GF-D8 (cell line): Measurements from ENCODE around the gene TJP3.
"Not testable (repeated sequence)": the region's sequence is repeated elsewhere in the genome, so short reads cannot be mapped to it uniquely, and the experiment has no call there.

Source experiments
- DNase-seq: peaks from one replicate; lab custom pipeline; 2025; lab: John Stamatoyannopoulos, UW

The TJP3 gene, protein sequence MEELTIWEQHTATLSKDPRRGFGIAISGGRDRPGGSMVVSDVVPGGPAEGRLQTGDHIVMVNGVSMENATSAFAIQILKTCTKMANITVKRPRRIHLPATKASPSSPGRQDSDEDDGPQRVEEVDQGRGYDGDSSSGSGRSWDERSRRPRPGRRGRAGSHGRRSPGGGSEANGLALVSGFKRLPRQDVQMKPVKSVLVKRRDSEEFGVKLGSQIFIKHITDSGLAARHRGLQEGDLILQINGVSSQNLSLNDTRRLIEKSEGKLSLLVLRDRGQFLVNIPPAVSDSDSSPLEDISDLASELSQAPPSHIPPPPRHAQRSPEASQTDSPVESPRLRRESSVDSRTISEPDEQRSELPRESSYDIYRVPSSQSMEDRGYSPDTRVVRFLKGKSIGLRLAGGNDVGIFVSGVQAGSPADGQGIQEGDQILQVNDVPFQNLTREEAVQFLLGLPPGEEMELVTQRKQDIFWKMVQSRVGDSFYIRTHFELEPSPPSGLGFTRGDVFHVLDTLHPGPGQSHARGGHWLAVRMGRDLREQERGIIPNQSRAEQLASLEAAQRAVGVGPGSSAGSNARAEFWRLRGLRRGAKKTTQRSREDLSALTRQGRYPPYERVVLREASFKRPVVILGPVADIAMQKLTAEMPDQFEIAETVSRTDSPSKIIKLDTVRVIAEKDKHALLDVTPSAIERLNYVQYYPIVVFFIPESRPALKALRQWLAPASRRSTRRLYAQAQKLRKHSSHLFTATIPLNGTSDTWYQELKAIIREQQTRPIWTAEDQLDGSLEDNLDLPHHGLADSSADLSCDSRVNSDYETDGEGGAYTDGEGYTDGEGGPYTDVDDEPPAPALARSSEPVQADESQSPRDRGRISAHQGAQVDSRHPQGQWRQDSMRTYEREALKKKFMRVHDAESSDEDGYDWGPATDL

DNA sequence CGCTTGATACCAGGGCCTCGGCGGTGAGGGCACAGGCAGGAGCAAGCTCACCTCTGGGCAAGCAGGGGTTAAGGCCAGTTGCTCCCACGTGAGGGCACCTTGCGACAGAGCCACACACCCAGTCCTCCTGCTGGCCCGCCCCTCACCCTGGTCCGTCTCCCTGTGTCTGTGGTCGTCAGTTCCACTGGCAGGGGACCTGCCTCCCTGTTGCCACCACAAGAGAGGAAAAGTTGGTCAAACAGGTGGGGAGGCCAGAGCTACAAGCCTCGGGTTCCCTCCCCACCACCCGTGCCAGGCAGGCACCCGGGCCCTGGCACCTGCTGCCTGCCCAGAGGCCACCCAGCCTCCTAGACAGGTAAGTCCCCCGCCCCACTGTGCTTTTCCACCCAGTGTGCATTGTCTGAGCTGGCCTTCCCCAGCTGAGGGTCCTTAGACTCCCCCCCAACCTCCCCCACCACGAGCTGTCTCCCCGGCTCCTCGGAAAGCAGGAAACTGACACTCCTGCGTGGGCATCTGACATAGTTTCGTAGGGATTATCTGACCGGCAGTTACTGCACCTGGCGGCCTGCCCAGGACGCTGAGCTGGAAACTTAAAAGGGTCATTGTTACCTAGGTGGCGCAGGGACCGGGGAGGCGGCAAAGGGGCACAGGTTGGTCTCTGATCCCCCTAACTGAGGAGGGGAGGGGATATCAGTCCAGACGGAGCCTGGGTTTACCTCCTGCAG is at the start of gene TJP3:
Gene TJP3 (plus strand): TSS at position 178 of the 725 bp plus-strand sequence. CDS start 20,049 bp downstream, outside the sequence.
- no peak for DNase-seq

DNA sequence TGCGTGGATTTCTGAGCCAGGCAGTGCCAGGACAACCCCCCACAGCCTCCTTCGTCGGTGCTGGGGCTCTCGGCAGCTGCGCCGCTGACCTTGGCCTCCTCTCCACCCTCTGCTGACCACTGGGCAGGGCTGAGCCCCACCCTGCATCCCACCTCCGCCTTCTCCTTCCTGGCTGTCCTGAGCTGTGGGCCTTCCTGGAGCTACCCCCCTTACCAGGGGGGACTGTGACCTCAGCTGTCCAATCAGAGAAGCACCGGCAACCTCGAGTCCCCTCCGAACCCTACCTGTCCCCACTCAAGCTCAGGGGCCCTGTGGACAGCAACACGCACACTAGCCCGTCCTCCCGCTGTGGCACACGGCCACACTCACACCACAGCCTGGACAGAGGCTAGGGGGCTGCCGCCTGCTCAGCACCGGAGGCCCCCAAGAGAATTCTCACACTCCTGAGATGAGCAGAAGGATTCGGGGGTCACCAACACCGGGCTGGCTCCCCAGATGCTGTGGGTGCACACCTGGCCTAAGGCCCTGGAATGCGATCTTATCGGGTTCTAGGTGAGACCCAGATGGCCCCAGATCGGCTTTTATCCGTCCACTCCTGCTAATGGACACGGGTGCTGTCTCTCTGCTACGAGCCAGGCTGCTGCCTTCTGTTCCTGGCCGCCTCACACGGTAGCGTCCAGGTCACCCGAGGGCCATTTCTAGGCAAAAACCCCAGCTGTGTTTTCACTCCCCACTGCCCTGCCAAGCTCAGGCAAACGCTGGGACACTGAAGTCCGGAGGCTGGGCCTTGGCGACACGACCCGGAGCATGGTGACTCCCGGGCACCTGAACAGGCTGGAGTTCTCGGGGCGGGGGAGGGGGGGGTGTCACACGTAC is 49.1 kb upstream of the TJP3 start:
- DNase-seq = no peak

DNA sequence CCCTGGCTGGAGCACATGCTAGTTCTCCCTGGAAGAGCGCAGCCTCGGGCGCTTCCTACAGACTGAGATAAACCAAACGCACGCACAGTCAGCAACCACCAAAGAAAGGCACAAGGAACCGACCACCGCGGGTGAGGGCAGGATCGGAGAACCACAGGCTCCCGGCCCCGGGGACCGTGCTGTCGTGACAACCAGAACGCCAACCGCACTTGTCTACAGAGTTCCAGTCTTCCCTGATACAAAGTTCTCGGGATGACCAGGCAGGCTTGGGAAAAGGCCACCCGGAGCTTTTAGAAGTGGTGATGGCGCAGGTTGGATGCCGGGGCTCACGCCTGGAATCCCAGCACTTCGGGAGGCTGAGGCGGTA is 48.5 kb upstream of the TJP3 start:
- DNase-seq = no peak

DNA sequence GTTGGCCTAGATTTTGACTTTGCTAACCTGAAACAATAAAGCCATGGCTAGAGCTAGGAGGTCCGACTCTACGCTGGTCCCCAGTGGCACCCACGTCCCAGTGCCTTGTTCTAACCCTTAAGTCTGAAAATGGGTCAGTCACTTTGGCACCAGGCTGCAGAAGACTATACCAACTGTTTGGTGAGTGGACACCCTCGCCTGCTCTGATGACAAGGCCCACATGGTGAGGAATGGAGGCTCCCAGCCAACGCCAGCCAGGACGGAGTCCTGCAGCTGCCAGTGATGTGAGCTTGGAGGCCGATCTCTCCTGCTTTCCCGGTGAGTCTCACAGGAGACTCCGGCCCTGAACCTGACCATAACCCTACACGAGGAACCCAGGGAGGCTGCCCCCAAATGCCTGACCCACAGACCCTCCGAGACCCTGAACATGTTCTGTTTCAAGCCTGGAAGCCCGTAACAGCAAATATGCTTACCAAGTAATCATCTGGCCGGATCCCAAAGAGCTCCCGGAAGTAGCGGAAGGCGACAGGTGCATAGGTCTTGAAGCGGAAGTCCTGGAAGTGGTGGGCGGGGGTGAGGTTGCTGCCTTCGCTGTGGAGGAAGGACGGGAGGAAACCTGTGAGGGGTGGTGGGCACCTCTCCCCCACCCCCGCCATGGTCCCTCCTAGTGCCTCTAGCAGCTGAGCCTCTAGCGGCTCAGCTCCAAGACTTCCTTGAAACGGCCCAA is 47.5 kb upstream of the TJP3 start:
- DNase-seq = no peak

DNA sequence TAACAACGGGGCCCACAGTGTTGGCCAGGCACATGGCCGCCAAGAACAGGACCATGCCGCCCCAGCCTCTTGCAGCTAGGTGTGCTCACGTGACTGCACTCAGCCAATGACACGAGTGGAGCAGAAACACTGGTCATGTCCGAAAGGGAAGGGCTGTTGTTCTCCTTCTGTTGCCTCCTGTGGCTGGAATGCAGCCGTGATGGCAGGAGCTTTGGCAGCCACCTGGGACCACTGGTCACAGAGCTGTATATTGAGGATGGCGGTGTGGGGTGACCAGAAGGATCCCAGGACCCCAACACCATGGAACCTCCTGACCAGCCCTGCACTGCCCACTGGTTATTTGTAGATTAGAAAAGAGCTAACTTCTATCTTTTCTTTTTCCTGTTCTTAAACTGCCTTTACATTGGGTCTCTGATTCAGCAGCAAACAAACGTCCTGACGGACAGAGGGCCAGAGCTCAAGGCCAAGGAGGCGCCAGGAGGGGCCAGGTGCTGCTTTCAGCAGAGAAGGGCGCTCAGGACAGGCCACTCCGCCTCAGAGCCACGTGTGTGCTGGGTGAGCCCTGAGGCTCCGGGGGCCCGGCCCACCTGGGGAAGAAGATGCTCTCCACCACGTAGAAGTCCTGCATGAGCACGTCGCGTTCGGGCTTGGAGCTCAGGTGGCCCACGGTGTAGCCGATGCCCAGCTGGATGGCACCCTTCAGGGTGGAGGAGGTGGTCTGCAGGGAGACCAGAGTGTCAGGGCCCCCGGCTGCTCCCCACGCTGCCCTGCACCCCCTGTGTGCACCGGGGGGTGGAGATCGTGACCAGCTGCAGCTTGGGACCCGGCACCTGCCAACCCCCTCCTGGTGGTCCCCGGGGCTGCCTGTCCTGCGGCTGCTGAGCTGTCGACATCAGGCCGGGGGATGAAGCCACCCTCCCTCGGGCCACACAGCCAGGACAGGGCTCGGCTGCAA is 46.6 kb upstream of the TJP3 start:
- DNase-seq = no peak

DNA sequence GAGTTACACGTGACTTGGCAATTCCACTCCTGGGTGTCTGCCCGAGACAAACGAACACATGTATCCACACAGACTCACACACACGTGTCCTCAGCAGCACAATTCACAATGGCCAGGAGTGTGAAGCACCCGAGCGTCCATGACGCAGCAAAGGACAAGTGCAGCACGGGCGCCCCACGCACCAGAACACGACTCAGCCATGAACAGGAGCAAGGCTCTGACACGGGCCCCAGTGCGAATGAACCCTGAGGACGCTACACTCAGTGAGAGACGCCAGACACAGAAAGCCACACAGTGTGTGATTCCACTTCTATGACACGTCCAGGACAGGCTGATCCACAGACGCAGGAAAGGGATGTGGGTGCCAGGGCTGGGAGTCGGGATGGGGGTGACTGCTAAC is 44.3 kb upstream of the TJP3 start:
- DNase-seq = no peak

DNA sequence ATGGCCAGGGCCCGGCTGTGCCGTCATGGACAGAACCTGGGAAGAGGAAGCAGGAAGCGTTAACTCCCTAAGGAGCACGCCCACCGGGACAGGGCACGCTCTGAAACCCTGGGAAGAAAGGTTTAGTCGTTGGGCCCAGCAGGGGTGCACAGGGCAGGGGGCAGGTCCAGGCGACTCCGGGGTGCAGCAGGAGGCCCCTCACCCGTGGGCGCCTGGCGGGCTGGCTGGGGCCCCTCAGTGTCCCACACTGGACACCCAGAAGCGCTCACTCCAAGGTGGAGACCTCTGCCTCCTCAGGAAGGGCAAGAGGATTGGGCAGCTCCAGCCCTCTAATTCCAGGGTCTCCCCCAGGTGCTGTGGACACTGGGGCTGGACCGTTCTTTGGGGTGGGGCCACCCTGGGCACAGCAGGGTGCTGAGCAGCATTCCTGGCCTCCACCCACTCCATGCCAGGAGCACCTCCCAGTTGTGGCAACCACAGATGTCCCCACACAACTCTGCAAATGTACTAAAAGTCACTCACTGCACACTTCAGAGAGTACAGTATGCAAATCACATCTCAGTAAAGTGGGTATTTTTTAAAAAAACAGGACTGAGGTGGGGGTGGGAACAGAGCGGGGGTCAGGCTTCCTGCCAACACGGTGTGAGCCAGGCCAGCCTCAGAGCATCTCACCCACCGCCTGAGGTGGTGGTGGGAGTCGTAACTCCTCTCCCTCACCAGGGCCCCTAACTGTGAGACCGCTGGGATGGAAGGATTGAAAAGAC is 43.1 kb upstream of the TJP3 start:
- DNase-seq = no peak

DNA sequence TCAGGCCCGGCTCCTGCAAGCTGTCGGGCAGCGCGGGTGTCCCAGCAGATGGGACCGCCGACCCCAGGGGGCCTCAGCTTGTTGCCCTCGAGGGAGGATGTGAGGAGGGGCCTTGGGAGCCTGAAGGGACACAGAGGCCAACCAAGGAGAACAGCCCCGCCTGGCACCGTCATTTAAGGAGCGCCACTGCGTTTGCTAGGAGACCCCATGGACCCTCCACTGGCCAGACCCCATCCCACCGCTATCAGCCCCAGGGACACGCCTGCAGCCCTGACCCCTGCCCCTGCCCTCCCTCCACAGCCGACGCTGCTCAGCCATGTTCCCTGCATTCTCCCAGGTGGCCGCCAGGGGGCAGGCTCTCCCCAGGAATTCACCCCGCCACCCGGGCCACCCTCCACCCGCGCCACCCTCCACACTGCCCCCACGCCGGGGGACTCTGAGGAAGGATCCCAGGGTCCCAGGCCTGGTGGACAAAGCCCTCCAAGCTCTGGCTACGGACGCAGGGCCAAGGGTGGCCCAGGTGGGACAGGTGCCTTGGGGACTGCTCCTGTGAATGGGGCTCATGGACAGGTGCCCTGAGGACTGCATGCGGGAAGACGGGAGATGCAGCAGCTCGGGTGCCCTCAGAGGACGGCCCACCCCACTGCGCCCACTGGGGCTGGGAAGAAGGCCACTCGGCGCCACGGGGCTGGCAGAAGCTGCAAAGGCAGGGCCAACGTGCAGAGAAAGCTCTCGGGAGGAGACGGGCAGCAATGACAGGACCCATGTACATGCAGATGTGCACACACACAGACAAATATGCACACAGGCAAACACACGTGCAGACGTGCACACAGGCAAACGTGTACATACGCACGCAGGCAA is 42.3 kb upstream of the TJP3 start:
- no peak for DNase-seq

DNA sequence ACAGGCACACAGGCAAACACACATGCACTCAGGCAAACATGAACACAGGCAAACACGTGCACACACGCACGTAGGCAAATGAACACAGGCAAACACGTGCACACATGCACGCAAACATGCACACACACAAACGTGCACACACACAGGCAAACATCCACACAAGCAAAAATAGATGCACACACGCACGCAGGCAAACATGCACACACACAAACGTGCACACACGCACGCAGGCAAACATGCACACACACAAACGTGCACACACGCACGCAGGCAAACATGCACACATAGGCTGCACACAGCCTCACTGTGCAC is 41.7 kb upstream of the TJP3 start:
- DNase-seq = not testable (repeated sequence)

DNA sequence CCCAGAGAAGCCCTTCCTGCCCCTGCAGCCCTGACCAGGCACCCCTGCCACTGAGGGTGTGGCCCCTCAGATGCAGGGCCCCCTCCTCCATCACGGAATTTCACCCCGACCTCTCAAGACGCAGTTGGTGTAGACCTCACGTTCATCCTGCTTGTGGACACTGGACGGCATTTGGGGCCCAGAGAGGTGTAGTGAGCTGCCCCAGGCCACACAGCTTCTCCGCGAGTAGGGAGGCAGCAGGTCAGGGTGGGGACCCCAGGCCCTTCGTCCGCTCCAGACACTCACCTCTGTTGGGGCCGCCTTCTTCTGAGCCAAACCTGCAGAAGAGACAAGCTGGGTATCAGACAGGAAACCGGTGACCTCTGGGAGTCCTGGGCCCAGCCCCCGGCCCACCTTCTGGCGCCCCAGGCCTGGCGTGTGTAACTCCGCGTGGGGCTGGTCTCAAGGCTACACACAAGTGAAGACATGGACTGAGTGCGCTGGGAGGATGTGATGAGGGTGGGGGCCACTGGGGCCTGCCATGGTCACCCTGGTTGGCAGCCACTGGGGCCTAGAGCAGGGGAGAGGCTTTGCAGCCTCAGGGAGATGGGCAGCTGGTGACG is 41.0 kb upstream of the TJP3 start:
- no peak for DNase-seq

DNA sequence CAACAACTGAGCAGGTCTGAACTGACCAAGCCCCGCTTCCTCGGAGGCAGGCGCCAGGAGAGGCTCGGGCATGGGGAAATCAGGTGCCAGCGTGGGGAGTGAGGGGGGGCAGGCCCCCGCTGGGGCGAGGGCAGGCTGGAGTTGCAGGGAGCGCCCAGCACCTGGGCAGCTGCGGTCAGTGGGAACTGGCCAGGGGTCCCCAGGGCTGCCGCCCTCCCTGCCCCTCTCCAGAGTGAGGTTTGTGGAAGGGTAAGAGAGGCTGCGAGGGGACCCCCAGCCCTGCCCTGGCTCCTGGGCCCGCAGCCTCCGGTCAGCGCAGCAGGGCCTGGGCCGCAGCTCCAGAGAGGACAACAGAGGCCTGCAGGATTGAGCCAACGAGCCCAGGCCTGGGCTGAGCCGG is 40.4 kb upstream of the TJP3 start:
- no peak for DNase-seq

DNA sequence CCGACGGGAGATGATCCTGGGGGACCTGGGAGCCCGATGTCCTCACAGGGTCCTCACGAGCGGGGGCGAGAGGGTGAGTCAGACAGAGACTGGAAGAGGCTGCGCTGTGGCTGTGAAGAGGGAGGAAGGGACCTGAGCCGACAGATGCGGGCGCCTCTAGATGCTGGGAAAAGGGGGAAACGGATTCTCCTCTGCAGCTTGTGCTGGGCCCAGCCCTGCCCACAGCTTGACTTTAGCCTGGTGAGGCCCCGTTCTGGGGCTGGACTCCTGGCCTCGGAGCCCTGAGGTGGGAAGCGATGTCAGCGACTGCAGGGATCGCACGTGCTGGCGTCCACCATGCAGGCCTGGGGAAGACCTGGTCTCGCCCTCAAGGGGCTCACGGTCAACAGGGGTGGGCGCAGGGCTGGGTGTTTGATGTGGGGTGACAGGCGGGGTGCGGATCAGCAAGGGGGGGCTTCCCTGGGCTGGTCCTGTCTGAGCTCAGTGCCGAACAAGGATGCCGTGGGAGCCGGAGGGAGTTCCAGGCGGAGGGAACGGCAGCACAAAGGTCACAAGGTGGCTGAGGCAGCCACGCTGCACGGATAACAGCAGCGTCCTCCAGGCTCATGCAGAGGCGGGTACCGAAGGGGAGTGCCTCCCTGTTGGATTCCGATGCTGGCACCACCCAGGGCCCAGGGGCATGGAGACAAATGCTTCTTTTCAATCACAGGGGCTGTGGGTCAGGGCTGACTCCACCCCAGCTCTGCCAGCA is 39.7 kb upstream of the TJP3 start:
- no peak for DNase-seq

DNA sequence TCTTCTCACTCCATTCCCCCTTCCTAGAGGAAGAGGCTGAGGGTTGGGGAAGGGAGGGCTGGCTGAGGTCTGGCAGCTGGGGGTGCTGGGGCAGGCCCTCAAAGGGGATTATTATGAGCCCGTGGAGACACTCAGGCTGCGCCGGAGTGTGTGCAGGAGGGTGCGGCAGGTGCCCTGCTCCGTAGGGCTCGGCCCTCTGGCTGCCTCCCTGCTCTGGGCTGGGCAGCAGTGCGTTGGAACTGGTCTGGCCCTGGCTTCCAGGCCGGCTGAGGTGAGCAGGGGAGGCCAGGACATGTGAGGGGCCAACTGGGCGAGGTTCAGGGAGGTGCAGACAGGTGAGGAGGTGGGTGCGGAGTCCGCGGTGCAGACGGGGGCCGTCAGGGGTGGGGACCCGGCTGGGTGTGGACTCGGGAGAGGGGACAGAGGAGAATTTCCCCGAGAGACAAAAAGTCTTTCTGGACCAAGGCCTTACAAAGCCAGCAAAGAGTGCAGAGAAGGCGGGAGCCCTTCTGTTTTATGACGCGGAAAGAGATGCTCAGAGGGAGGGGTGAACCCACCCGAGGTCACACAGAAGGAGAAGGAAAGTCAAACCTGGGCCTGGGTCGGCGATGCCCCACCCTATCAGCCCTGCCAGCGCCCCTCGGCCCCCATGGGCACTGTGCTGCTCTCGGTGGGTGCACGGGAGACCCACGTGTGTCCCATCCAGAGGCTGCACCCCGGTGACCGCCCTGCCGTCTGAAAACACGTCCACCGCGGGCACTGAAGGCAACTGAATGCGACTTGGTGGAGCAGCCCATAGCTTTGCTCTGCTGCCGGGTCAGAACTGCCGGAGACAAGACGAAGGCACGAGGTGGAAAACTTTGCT is 38.9 kb upstream of the TJP3 start:
- no peak for DNase-seq

DNA sequence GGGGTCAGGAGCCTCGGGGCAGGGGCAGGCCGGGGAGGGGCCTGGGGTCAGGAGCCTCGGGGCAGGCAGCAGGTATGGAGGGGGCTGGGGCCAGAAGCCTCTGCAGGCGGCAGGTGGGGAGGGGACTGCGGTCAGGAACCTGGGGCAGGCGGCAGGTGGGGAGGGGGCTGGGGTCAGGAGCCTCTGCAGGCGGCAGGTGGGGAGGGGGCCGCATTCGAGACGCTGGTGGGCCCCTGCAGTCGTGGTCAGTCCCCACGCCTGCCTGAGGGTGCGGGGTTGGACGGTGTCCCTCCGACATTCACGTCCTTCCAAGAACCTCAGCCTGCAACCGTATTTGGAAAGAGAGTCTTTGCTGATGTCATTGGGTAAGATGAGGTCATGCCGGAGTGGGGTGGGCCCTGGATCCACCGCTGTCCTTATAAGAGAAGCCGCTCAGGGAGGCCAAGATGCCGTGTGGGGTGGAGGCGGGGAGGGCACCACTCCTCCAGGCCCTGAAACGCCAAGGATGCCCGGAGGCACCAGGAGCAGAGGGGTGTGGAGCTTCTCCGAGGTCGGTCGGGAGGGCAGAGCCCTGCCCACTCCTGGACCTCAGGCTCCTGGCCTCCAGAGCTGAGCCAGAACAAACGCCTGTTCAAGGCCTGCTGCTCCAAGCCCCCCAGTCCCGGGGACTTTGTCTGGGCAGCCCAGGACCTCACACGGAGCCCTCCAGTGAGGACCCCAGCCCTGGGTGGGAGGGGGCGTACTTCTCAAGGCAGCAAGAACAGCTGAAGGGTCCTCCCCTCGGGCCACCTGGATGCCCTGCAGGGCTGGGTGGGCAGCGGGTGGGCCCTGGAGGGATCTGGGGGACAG is 38.0 kb upstream of the TJP3 start:
- no peak for DNase-seq
